Neural progenitor cell (in vitro differentiated cells): ENCODE measurements around the gene NOD1. TPM values are rescaled to one million over a fixed set of nuclear protein-coding genes. Genes with fewer than 3 reads are reported as not detected.

Source experiments
- DNase-seq: peaks from one replicate; pipeline ENCODE4 v3.0.0-alpha.2; 2016; ENCODE audit warnings: low spot score
- H2AFZ ChIP-seq: fragments of 200-600 bp; sonication (generic); replicated peaks from 2 replicates; pipeline ENCODE4 v1.6.1; 2016; ENCODE audit warnings: antibody characterized with exemption
- H3F3A ChIP-seq: fragments of 200-600 bp; sonication (generic); 2 replicates; pipeline ENCODE4 v1.6.1; 2016; ENCODE audit warnings: antibody characterized with exemption, low read depth
- H3K27ac ChIP-seq: fragments of 200-600 bp; sonication (generic); 2 replicates; pipeline ENCODE4 v1.5.1; 2016; ENCODE audit warnings: mild to moderate bottlenecking
- H3K27me3 ChIP-seq: fragments of 200-600 bp; sonication (generic); 2 replicates; pipeline ENCODE4 v1.6.1; 2016; ENCODE audit warnings: mild to moderate bottlenecking, moderate library complexity
- H3K36me3 ChIP-seq: fragments of 200-600 bp; sonication (generic); 2 replicates; pipeline ENCODE4 v1.5.1; 2016
- H3K4me1 ChIP-seq: fragments of 200-600 bp; sonication (generic); 2 replicates; pipeline ENCODE4 v1.6.1; 2016; ENCODE audit warnings: mixed run types
- H3K4me2 ChIP-seq: fragments of 200-600 bp; sonication (generic); 2 replicates; pipeline ENCODE4 v1.6.1; 2016
- H3K4me3 ChIP-seq: fragments of 200-600 bp; sonication (generic); 2 replicates; pipeline ENCODE4 v1.5.1; 2016
- H3K79me2 ChIP-seq: fragments of 200-600 bp; sonication (generic); 2 replicates; pipeline ENCODE4 v1.6.1; 2016; ENCODE audit warnings: low read depth
- H3K9ac ChIP-seq: fragments of 200-600 bp; sonication (generic); 2 replicates; pipeline ENCODE4 v1.6.1; 2016
- H3K9me3 ChIP-seq: fragments of 200-600 bp; sonication (generic); 2 replicates; pipeline ENCODE4 v1.5.1; 2016; ENCODE audit warnings: low read depth
- H4K20me1 ChIP-seq: fragments of 200-600 bp; sonication (generic); 2 replicates; pipeline ENCODE4 v1.6.1; 2016; ENCODE audit warnings: low read depth
- H3K27ac Mint-ChIP-seq: 3 replicates; pipeline ENCODE4 v1.8.0; 2021; ENCODE audit warnings: mixed read lengths
- H3K27me3 Mint-ChIP-seq: 2 replicates; pipeline ENCODE4 v1.8.0; 2022; ENCODE audit warnings: low read depth, mild to moderate bottlenecking, inconsistent platforms, moderate library complexity, mixed read lengths; ENCODE audit not compliant: insufficient read depth
- H3K36me3 Mint-ChIP-seq: 3 replicates; pipeline ENCODE4 v1.8.0; 2021; ENCODE audit warnings: mixed read lengths
- H3K4me1 Mint-ChIP-seq: 3 replicates; pipeline ENCODE4 v1.8.0; 2021; ENCODE audit warnings: mixed read lengths
- H3K4me3 Mint-ChIP-seq: 3 replicates; pipeline ENCODE4 v1.8.0; 2021; ENCODE audit warnings: mild to moderate bottlenecking, moderate library complexity, mixed read lengths
- H3K9me3 Mint-ChIP-seq: 3 replicates; pipeline ENCODE4 v1.8.0; 2020; ENCODE audit warnings: mixed read lengths
- EZH2 ChIP-seq: fragments of 200-600 bp; sonication (generic); IDR thresholded peaks from 2 replicates; pipeline ENCODE4 v1.6.1; 2017; ENCODE audit warnings: antibody characterized with exemption, mild to moderate bottlenecking, moderate library complexity
- EZH2phosphoT487 ChIP-seq: fragments of 200-600 bp; sonication (generic); IDR thresholded peaks from 2 replicates; pipeline ENCODE4 v1.6.1; 2017; ENCODE audit warnings: antibody characterized with exemption
- total RNA-seq: library from RNA; depleted of rRNA; stranded (reverse); fragments of >200 nt; gene quantifications from 2 replicates; pipeline ENCODE4 v1.2.3, GENCODE V29; 2015; ENCODE audit warnings: low replicate concordance
- TF ChIP-seq, protein P1 (sequence below): fragments of 200-600 bp; sonication (generic); IDR thresholded peaks from 2 replicates; pipeline ENCODE4 v1.5.1; 2017; ENCODE audit warnings: antibody characterized with exemption, mild to moderate bottlenecking

Gene NOD1
- total RNA-seq, 1 donor from 2014 or later: 5.0 TPM

DNA sequence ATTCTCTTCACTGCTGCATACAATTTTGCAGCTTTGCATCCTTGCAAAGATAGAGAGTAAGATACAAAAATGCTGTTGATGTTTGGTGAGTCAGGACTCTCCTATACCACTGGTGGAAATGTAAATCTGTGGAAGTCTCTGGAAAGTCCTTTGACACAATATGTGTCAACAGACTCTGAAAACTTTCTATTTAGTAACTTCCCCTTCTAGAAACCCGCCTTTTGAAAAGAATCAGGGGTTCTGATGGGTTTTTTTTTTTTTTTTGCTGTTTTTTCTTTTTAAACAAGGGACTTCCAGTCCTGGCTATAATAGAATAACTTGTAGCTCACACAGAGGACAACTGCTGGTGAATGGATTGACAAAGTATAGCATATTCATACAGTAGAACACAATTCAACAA is 16.4 kb downstream of the NOD1 start:
- H3K79me2 ChIP-seq: no peaks in the 10 kb centered on the region
- no peaks in the 10 kb centered on the region for H4K20me1 ChIP-seq
- no peak overlapping the region for H3K4me2 ChIP-seq
- H3K9me3 ChIP-seq: no peaks in the 10 kb centered on the region
- no peak overlapping the region for H3K9ac ChIP-seq
- no peak overlapping the region for H3K27ac ChIP-seq
- Mint-ChIP-seq H3K36me3 (no peaks in the 10 kb centered on the region), H3K9me3 (no peaks in the 10 kb centered on the region), H3K27ac (no peak overlapping the region), H3K4me3 (no peak overlapping the region), H3K4me1 (peaks cover 9% of the 10 kb centered on the region), H3K27me3 (no peaks in the 10 kb centered on the region)
- H3K36me3 ChIP-seq: no peaks in the 10 kb centered on the region
- no peak for DNase-seq
- TF ChIP-seq EZH2: no peak
- H3K4me3 ChIP-seq: no peak overlapping the region
- H3F3A ChIP-seq: no peaks in the 10 kb centered on the region
- H3K27me3 ChIP-seq: no peaks in the 10 kb centered on the region
- H2AFZ ChIP-seq: no peak overlapping the region
- no peaks in the 10 kb centered on the region for H3K4me1 ChIP-seq

DNA sequence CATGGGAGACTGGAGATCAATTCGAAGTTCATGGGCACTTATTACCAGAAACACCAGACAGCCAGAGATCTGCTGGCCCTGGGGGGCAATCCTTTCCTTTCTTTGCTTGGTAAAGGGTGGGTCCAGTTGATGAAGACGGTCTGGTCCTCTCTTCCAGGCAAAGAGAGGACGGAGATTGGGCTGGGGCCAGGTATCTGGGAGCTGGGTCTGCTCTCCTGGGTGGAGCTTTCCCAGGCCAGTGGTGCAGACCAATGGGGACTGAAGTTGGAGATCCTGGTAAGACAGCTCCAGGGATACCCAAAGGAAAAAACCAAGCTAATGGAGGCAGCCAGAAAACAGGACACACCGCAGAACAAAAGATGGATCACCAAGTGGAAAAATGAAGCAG is 18.3 kb downstream of the NOD1 start:
- no peak overlapping the region for H3K27ac Mint-ChIP-seq

DNA sequence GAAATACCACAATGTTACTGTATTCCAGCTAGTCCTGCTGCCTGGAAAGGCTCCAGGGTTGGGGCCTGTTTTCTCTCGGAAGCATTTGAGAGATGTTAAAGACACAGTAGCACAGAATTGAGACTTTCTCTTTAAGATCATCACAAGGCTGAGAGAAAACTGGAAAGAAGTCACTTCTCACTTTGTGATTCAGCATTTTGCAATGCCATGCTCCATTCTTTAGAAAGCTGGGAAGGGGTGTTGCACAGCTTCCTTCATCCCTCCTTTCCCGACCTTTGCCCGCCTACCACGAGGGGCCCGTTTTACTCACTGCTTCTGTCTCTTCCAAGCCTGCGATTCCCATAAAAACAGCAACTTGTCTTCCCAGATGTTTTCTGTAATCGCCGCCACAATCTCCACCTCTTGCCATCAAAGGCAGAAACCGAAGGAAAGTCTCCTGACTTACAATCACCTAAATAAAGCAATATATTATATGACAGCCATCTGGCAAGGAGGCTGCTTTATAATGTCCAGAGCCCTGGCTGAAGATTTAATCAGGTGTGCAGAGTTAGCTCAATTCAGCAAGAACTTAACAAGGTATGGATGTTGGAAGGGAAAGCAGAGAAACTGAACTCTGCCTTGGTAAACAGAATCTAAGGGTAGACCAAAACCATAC is 18.9 kb downstream of the NOD1 start:
- Histone ChIP-seq H3K9ac (no peak overlapping the region), H3K79me2 (no peaks in the 10 kb centered on the region), H3K36me3 (no peaks in the 10 kb centered on the region), H4K20me1 (no peaks in the 10 kb centered on the region), H3K4me1 (no peaks in the 10 kb centered on the region), H3K9me3 (no peaks in the 10 kb centered on the region), H3K4me3 (no peak overlapping the region), H3K27me3 (no peaks in the 10 kb centered on the region), H2AFZ (no peak overlapping the region), H3K27ac (no peak overlapping the region), H3F3A (no peaks in the 10 kb centered on the region), H3K4me2 (no peak overlapping the region)
- no peak for DNase-seq
- Mint-ChIP-seq H3K27me3 (no peaks in the 10 kb centered on the region), H3K27ac (no peak overlapping the region), H3K9me3 (no peaks in the 10 kb centered on the region), H3K4me1 (peaks cover 9% of the 10 kb centered on the region), H3K4me3 (no peak overlapping the region), H3K36me3 (no peaks in the 10 kb centered on the region)
- TF ChIP-seq EZH2 (no peak), EZH2phosphoT487 (no peak)
- TF ChIP-seq, protein P1, sequence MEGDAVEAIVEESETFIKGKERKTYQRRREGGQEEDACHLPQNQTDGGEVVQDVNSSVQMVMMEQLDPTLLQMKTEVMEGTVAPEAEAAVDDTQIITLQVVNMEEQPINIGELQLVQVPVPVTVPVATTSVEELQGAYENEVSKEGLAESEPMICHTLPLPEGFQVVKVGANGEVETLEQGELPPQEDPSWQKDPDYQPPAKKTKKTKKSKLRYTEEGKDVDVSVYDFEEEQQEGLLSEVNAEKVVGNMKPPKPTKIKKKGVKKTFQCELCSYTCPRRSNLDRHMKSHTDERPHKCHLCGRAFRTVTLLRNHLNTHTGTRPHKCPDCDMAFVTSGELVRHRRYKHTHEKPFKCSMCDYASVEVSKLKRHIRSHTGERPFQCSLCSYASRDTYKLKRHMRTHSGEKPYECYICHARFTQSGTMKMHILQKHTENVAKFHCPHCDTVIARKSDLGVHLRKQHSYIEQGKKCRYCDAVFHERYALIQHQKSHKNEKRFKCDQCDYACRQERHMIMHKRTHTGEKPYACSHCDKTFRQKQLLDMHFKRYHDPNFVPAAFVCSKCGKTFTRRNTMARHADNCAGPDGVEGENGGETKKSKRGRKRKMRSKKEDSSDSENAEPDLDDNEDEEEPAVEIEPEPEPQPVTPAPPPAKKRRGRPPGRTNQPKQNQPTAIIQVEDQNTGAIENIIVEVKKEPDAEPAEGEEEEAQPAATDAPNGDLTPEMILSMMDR: no peak

More for the DNA sequence above, 18.3 kb downstream of the NOD1 start:
- no peaks in the 10 kb centered on the region for H3K79me2 ChIP-seq
- no peaks in the 10 kb centered on the region for H3K36me3 ChIP-seq
- no peak for DNase-seq
- no peak overlapping the region for H3K9ac ChIP-seq
- Mint-ChIP-seq H3K36me3 (no peaks in the 10 kb centered on the region), H3K27me3 (no peaks in the 10 kb centered on the region), H3K4me1 (peaks cover 10% of the 10 kb centered on the region), H3K9me3 (no peaks in the 10 kb centered on the region), H3K4me3 (no peak overlapping the region)
- no peaks in the 10 kb centered on the region for H3K9me3 ChIP-seq
- H2AFZ ChIP-seq: no peak overlapping the region
- no peak overlapping the region for H3K27ac ChIP-seq
- no peak overlapping the region for H3K4me2 ChIP-seq
- H3F3A ChIP-seq: no peaks in the 10 kb centered on the region
- no peak overlapping the region for H3K4me3 ChIP-seq
- no peaks in the 10 kb centered on the region for H4K20me1 ChIP-seq
- no peaks in the 10 kb centered on the region for H3K4me1 ChIP-seq
- TF ChIP-seq EZH2 (no peak), EZH2phosphoT487 (no peak)
- TF ChIP-seq, protein P1: no peak
- H3K27me3 ChIP-seq: no peaks in the 10 kb centered on the region

DNA sequence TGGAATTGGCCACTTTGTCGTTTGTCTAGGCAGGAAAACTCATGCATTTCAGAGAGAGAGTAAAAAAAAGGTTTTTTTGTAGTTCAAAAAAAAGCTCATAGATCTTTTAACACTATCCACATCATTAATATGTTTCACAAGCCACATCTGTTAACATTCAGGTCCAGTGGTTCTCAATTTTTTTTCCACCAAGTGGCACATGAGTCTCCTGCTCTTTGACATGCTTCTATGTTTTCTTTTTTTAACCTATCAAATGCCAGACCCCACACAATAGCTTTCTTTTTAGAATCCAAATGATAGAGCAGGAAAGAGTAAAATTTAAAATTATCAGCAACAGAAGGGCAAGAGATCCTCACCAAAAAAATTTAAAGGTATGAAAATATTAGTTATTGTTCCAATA is 20.3 kb downstream of the NOD1 start:
- no peak overlapping the region for H3K4me3 Mint-ChIP-seq
- Histone ChIP-seq H3K27ac (no peak overlapping the region), H3K4me1 (no peaks in the 10 kb centered on the region), H3K79me2 (no peaks in the 10 kb centered on the region), H3K36me3 (no peaks in the 10 kb centered on the region), H3K9ac (no peak overlapping the region), H3K27me3 (no peaks in the 10 kb centered on the region), H3K4me2 (no peak overlapping the region), H4K20me1 (no peaks in the 10 kb centered on the region), H3K9me3 (no peaks in the 10 kb centered on the region), H3K4me3 (no peak overlapping the region), H2AFZ (no peak overlapping the region), H3F3A (no peaks in the 10 kb centered on the region)
- H3K4me1 Mint-ChIP-seq: peaks cover 9% of the 10 kb centered on the region
- no peak for DNase-seq
- H3K27me3 Mint-ChIP-seq: no peaks in the 10 kb centered on the region
- no peaks in the 10 kb centered on the region for H3K36me3 Mint-ChIP-seq
- H3K27ac Mint-ChIP-seq: no peak overlapping the region
- TF ChIP-seq EZH2 (no peak), EZH2phosphoT487 (no peak)
- TF ChIP-seq, protein P1: no peak
- no peaks in the 10 kb centered on the region for H3K9me3 Mint-ChIP-seq
